Myocyte (in vitro differentiated cells): ENCODE results near the gene BTBD17. TPM values are rescaled to one million over a fixed set of nuclear protein-coding genes. Genes with fewer than 3 reads are reported as not detected.

ENCODE experiments used
- total RNA-seq: library from RNA; depleted of rRNA; stranded (reverse); fragments of >200 nt; gene quantifications from 2 replicates; pipeline ENCODE4 v1.2.3, GENCODE V29; 2014

BTBD17 gene
- total RNA-seq, 1 donor from 2014 or later = not detected

Other genes with a start within 250 kb of the BTBD17 start
- gene RPL38, start 158.2 kb downstream of the BTBD17 start, total RNA-seq = 239 and 288 TPM in 2 replicates
- 1.4 and 8.8 TPM in 2 replicates for gene TTYH2, start 148.3 kb downstream of the BTBD17 start, total RNA-seq
- gene DNAI2, start 87.6 kb downstream of the BTBD17 start, total RNA-seq = not detected in 2 replicates
- gene KIF19, start 35.6 kb downstream of the BTBD17 start, total RNA-seq = not detected in 2 replicates
- gene GPR142, start 5.6 kb upstream of the BTBD17 start, total RNA-seq = not detected in 2 replicates
- gene GPRC5C, start 70.2 kb upstream of the BTBD17 start, total RNA-seq = 0.52 TPM in 1 of 2 replicates, not detected in the other
- gene CD300A, start 104.8 kb upstream of the BTBD17 start, total RNA-seq = not detected in 2 replicates
- gene CD300LB, start 169.6 kb upstream of the BTBD17 start, total RNA-seq = not detected in 2 replicates
- gene CD300C, start 184.2 kb upstream of the BTBD17 start, total RNA-seq = not detected in 2 replicates
- gene CD300H, start 205.6 kb upstream of the BTBD17 start, total RNA-seq = not detected in 2 replicates
- gene CD300LD, start 230.4 kb upstream of the BTBD17 start, total RNA-seq = not detected in 2 replicates